ELF-1 (cell line): ENCODE data around the gene HOXD8.
A peak's percentile ranks its signal among the peaks of the same experiment; 100 is the strongest.

Source experiments
- DNase-seq: peaks from one replicate; pipeline ENCODE4 v3.0.0-alpha.2; 2016; ENCODE audit warnings: low read depth, low spot score

Gene HOXD8

DNA sequence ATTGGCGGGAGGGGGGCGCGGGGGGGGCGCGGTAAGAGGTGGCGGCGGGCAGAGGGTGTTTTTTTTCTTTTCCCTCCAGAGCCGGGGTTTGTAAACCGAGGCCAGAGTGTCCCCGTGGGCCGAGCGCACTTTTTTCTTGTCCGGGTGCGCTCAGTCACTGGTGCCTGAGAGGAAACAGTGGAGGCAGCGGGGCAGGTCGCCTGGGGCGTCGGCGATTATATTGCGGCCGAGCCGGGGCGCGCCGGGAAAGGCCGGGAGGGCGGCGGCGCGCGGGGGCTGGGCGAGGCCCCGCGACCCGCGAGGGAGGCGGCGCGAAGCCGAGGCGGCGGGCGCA, 275 bp downstream of the HOXD8 start:
- DNase-seq = no peak

DNA sequence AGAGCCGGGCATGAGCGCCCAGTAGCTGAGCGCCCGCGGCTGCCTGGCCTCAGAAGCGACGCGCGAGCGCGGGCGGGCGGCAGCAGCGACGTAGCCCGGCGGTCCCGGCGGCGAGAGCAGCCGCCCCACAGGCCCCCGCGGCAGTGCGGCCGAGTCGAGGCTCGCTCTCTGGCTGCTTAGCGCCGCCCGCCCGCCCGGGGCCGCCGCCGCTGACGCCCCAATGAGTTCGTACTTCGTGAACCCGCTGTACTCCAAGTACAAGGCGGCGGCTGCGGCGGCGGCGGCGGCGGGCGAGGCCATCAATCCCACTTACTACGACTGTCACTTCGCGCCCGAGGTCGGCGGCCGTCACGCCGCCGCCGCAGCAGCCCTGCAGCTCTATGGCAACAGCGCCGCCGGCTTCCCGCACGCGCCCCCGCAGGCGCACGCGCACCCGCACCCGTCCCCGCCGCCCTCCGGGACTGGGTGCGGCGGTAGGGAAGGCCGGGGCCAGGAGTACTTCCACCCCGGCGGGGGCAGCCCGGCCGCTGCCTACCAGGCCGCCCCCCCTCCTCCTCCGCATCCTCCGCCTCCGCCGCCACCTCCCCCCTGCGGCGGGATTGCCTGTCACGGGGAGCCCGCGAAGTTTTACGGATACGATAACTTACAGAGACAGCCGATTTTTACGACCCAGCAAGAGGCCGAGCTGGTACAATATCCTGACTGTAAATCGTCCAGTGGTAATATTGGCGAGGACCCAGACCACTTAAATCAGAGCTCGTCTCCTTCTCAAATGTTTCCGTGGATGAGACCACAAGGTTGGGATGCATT, 847 bp downstream of the HOXD8 start:
- no peak for DNase-seq

DNA sequence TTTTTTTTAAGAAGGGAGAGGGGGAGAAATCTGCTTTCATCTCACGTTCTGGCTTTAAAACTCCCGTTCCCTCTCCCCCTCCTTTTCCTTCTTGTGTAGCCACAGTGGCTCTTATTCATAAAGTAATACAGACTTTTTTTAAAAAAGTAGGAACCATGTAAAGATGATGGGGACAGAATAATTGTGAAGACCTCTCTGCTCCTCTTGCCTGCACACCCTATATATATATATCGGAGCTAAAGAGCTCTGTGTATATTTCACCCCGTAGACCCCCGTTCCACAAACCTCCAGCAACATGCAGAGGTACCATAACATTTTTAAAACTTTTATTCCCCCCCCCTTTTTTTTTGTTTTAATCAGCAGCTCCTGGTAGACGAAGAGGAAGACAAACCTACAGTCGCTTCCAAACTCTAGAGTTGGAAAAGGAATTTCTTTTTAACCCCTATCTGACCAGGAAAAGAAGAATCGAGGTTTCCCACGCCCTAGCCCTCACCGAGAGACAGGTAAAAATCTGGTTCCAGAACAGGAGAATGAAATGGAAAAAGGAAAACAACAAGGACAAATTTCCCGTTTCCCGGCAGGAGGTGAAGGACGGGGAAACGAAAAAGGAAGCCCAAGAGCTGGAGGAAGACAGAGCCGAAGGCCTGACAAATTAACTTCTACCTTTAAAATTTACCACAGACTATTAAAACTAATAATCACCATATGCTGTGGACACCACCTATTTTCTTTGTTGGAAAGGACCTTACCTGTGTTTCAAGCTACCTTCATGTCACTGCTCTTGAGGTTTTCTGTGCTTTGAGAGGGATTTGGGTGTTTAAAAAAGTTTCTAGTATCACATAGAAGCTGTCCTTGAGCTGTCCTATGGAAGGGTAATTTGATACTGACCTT, 1.7 kb downstream of the HOXD8 start:
- no peak for DNase-seq

DNA sequence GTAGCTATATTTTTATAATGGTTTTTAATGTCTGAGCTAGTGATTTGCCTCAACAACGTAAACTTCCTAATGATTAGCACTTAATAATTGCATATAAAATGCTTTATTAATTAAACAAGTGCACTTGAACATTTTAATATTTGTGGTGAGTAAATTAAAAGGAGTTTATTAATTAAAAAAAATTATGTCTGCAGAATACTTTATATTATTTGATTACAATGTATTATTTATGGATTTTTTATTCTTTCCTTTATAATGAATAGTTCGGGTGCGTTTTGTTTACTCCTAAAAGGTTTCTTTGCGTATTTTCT, 2.3 kb downstream of the HOXD8 start:
- DNase-seq = no peak

DNA sequence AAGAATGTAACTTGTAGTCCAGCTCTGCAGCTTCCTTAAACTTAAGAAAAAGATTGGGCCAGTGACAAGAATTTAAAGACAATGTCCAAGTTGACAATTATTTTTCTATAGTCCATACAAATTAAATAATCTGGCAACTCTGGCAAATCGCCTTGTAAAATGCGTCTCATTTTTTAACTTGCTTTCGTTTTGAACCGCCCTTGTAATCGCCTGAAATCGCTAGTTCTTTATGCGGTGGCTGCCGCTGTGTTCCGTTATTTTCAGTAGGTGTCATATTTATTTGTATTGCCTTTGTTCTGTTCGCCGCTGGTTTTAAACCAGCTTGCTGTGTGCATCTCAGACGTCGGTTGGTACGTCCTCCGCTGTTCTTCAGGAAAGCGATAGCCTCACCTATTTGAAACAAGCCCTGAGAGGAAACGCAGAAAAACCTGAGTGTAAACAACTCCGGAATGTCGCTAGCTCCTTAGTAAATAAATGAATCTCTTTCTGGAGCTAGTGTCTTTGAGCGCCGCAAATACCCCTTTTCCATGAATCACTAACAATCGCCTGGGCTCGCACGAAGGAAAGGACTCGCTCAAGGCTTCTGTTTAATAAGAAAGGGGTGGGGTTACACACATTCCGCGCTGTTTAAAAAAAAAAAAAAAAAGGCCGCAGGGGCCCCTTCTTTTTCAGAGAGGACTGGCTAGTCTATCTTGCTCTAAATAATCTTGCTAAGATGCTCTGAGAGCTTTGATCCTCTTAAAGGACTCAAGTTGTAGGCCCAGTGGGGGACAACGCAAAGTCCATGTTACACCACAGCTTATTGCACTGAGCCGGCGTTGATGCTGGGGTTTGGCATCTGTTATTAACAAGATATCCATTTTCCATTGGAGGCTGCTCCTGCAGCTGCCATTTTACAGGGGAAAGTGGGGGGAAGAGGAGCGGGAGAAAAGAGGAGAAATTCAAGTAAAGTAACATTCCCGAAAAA, 3.0 kb downstream of the HOXD8 start:
- DNase-seq = peak; percentile 63

DNA sequence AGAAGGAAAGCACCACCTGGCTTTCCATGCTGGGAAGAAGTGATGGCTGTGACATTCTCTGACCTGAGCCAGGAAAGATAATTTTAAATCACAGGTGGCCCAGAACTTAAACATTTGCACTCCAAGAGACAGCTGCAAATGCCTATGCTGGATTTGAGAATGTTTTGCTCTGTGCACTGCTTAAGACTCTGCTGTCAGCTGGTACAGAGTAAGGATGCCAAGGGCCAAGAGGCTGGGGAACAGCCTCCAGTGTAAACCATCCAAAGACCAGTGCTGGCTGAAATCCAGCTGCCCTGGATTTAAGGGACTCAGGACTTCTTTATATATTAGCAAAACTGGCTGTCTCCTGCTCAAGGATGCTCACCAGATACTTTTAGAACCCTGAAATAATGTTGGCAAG, 3.9 kb downstream of the HOXD8 start:
- DNase-seq = no peak

DNA sequence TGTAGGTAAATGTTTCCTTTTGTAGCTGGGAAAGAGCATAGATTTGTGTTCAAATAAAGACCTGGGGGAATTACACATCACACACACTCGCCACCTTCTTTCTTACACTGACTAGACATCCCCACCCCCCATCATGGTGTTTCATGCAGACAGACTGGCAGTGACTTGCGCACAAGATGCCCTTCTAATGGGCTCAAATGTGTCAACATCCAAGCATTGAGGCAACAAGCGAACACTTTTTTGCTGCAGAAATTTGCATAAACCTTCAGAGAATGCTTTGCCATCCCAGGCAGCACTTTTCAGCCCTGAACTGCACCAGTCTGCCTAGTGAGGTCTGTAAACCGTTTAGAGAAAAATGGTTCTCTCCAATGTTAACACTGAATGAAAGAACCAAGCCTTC, 4.5 kb downstream of the HOXD8 start:
- no peak for DNase-seq

DNA sequence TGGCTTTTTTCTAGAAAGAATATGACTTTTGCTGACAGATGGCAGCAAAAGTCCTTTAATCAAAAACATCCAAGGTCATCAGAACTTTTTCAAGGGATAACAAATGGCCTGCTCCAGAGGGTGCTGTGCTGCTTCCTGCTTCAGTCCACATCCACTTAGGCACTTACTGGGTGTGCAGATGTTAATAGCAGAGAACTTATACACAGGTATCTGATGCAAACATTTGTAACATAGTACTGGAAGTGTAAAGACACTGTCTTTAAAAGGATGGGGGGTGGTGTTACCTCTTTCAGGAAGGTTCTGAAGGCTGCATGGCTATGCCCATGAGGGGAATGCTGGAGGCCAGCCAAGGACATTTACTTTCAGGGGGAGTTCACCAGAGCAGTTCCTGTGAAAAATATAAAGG, 5.5 kb downstream of the HOXD8 start:
- DNase-seq = no peak

DNA sequence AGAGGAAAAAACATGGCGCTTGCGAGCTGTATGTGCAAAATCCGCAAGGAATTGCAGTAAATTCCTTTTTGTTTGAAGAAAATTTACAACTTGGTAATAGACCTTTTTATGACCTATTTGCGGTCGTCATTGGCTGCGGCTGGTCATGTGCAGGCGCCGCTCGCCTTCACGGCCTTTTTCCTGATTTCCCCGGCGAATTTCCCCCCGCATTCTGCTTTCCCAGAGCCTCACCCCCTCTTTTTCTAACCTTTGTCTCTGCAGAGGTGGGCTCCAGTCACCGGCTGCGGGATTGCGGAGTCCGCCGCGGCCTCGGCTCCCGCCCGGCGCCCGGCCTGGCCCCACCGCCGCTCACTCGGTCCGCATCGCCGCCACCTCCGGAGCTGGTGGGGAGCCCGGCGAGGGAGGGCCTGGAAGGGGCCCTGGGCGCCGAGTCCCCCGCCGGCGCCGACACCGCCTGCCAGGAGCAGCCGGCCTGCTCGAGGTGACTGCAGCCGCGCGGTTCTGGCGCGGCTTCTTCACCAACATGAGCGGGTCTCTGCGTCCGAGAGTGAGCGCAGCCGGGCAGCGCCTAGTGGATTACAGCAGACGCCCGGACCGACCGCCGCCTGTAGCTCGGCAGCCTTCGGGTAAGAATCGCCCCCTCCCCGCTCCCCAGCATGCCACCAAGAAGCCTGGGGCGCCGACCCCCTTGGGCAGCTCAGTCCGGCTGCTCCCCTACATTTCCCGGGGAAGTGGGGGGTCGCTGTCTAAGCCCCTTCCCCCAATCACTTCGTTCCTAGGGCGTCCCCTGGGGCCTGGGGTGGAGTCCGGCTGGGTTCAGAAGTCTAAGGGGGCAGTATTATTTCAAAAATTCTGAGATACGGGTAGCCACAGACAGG, 7.1 kb downstream of the HOXD8 start:
- no peak for DNase-seq

DNA sequence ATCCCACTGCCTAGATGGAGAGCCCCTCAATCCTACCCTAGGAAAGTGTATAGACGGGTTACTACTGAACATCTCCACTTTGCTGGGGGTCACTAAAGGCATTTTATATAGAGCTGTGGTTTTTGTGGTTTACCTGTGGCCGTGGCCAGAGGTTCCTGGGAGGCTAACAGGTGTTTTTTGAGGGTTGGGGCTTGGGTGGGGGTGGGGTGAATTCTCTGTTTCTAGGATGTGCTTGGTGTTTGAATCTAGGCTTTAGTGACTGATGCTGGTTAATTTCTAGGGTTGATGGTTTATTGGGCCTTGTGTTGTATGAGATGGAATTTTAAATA, 7.7 kb downstream of the HOXD8 start:
- no peak for DNase-seq

DNA sequence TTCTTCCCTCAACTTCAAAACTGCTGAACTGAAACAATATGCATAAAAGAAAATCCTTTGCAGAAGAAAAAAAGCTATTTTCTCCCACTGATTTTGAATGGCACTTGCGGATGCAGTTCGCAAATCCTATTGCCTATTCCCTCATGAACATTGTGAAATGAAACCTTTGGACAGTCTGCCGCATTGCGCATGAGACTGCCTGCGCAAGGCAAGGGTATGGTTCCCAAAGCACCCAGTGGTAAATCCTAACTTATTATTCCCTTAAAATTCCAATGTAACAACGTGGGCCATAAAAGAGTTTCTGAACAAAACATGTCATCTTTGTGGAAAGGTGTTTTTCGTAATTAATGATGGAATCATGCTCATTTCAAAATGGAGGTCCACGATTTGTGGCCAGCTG, 8.4 kb downstream of the HOXD8 start:
- DNase-seq = no peak

DNA sequence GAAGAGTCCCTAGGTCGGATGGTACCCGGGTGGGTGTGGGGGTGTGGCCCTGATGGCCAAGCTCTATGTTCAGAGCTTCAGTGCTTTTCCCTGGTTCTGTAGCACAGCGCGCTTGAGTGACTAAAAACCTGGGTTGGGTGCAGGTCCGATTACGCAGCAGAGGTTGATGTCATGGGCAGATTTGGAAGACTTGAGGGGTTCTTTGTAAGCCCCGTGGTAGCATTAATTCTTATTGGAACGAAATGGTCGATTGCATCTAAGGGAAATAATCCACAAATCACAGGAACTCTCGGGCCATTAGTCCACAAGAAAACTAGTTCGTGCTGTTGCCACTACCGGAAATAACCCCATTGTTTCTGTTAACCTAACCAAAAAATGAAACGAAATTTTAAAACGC, 9.0 kb downstream of the HOXD8 start:
- no peak for DNase-seq

DNA sequence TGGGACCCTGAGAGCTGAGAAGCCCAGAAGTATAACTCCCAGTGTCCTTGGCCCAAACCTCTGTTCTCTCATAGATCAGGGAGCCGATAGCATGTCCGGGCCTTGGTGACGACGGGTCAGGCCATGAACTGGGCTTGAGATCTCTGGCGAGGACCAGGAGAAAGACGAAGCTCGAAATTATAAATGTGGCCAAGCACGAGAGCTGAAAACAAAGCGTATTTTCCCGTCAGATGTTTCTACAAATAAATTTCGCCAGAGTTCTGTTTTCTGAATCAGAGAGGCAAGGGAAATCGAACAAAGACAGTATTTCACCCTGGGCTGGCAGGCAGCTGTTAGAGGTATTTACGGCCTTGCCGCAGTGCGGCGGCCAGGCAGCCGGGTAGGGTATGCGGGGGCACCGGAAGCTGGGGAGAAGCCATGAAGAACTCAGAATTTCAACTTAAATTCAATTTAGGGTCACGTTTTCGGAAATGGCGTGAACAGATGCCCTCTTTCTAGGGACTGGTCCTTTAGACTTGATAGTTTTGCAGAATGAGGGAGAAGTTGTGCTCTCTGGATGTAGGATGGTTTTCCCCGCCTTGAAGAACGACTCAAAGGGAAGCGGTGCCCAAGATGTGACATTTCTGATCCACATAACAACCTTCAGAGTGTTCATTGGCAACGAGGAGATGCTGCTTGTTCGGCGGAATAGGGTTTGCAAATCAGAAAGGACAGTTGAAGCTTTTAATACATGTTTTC, 9.6 kb downstream of the HOXD8 start:
- no peak for DNase-seq

DNA sequence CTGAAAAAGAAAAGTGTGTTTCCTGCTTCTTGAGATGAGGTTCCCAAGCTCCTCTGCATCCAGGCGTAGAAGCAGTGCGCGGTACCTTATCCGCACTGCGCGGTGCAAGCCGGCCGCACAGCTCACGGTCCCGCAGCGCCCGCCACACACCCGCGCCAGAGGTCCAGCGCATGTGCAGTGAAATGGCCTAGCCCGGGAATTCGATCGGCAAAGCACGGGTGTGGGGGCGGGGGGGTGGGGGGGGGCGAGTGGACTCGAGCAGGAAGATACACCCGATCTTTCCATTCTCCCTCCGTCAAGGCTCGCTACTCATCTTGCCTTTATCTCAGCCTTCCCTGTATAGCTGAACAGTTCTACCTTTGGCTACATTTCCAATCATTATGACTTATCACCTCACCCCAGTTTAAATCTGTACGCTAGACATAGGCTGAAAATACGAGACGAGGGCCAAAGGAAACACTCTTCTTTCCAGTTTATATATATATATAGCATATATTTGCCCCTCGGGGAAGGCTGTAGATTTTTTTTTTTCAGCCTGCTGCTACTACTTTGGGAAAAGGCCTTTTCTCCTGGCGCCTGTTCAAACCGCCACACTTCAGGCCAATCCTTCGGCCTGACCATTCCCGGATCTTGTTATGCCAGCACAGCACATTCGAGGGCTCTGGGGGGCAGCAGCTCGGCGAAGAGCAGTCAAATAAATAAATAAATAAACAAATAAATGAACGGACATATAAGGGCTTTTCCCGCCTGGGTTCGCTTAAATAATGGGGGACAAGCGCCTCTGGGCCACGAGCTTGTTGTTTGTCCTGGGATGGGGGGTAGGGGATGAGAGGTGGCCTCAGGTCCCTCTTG, 10.4 kb downstream of the HOXD8 start:
- no peak for DNase-seq

DNA sequence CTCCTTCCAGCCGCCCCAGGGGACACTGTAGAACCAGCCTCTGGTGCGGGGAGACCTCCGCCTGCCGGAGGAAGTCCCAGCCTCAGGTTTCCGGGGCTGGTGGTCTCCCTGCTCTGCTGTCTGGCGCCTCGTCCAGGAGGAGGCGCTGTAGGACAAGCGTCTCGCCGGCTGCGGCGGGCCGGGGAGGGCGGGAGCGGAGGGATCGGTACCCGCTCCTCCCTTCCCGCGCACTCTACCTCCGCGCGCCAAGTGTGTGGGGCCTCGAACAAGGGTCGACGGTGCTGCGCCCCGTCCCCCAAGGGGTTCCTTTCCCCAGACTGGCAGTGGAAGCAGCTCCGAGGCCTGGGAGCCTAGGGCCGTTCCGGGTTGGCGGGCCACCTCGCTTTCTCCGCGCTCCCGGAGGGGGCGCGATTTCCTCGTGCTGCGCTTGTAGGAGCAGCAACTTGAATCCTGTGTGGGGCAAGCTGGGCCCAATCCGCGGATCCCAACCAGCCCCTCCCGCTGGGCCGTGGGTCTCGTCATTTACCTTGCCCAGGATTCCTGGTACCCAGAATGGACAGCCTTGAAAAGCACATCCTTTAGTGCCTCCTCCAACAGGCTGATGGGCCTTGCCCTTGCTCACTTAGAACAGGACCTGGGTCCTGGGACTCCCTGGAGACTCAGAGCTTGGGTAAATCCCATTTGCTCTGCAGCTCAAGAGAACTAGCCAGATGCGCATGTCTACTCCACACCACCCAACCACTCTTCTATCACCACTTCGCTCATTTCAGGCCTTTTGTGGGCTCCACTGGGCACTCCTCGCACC, 11.2 kb downstream of the HOXD8 start:
- peak; percentile 90 for DNase-seq

DNA sequence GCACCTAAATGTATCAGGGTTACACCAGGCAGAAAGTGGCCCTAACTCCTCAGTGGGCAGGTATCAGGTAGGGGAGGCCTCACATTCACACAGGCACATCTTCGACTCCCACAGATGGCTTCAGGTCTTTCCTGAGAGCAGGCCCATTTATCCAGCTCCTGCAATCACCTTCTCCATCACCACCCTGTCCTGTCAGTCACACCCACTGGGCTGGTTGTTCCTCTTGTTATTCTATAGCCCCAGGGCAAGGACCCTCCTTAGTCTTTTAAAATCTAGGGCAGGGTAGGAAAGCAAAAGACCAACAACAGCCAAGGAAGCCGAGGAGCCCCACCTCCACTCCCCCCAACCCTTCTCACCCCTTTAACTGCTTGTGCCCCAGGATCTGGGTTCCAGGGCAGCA, 12.8 kb downstream of the HOXD8 start:
- DNase-seq = no peak

DNA sequence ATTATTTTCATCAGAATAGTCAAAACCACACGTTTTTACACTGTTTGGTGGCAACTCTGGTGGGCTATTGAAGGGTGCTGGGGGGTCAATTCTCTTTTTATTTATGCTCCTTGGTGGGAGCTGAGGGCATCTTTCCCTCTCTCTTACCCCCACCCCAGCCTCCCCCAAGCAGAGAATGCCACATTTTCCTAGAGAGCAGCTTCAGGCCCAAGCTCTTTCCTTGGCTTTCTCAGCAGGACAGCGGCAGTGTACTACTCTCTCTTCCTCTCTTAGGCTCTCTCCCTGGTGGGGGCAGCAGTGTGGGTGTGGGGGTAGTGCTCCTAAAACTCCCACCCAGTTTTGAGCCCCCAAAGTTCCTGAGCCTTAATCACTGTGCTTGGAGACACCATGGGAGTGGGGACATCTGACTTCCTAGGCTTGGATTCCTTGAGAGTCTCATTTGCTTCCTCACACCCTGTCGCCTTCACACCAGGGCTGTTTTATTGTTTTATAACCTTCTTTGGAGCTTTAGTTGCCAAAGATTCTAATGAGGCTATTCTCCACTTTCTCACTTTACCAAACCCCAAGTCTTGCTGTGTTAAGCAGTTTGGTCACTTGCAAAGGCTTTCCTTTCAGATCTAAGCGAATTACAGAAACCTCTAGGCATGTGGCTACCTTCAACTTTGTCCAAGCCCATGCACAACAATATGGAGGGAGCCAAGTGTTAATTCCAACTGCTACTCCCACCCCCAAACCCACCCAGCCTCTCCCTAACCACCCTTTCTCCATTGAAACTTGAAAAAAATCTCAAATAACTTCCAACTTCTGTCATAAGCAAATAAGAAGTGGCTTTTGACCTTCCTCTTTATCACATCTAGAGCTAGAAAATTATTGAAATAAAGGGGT, 15.8 kb downstream of the HOXD8 start:
- no peak for DNase-seq

DNA sequence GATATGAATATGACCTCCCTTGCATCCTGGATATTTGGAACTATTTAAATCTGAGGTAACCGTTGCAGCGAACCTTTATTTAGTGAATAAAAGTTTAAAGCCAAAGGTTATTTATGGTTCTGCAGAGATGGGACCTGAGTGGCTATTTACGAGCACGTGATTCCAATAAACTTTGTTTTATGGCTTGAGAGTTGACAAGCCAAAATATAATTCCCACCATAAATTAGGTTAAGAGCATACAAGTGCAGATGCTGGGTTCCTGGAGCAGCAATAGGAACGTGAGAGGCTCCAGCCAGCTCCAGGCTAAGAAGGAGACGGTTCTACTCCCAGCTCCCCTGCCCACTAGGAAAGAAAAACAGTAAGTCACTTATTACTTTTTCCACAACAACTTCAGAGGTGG, 16.6 kb downstream of the HOXD8 start:
- DNase-seq = no peak
